Neural progenitor cell (in vitro differentiated cells): ENCODE results near the gene FRS3. TPM values are rescaled to one million over a fixed set of nuclear protein-coding genes. Genes with fewer than 3 reads are reported as not detected.

Experiments used
- DNase-seq: peaks from one replicate; pipeline ENCODE4 v3.0.0-alpha.2; 2016; ENCODE audit warnings: low spot score
- H2AFZ ChIP-seq: fragments of 200-600 bp; sonication (generic); replicated peaks from 2 replicates; pipeline ENCODE4 v1.6.1; 2016; ENCODE audit warnings: antibody characterized with exemption
- H3F3A ChIP-seq: fragments of 200-600 bp; sonication (generic); 2 replicates; pipeline ENCODE4 v1.6.1; 2016; ENCODE audit warnings: antibody characterized with exemption, low read depth
- H3K27ac ChIP-seq: fragments of 200-600 bp; sonication (generic); 2 replicates; pipeline ENCODE4 v1.5.1; 2016; ENCODE audit warnings: mild to moderate bottlenecking
- H3K27me3 ChIP-seq: fragments of 200-600 bp; sonication (generic); 2 replicates; pipeline ENCODE4 v1.6.1; 2016; ENCODE audit warnings: mild to moderate bottlenecking, moderate library complexity
- H3K36me3 ChIP-seq: fragments of 200-600 bp; sonication (generic); 2 replicates; pipeline ENCODE4 v1.5.1; 2016
- H3K4me1 ChIP-seq: fragments of 200-600 bp; sonication (generic); 2 replicates; pipeline ENCODE4 v1.6.1; 2016; ENCODE audit warnings: mixed run types
- H3K4me2 ChIP-seq: fragments of 200-600 bp; sonication (generic); 2 replicates; pipeline ENCODE4 v1.6.1; 2016
- H3K4me3 ChIP-seq: fragments of 200-600 bp; sonication (generic); 2 replicates; pipeline ENCODE4 v1.5.1; 2016
- H3K79me2 ChIP-seq: fragments of 200-600 bp; sonication (generic); 2 replicates; pipeline ENCODE4 v1.6.1; 2016; ENCODE audit warnings: low read depth
- H3K9ac ChIP-seq: fragments of 200-600 bp; sonication (generic); 2 replicates; pipeline ENCODE4 v1.6.1; 2016
- H3K9me3 ChIP-seq: fragments of 200-600 bp; sonication (generic); 2 replicates; pipeline ENCODE4 v1.5.1; 2016; ENCODE audit warnings: low read depth
- H4K20me1 ChIP-seq: fragments of 200-600 bp; sonication (generic); 2 replicates; pipeline ENCODE4 v1.6.1; 2016; ENCODE audit warnings: low read depth
- H3K27ac Mint-ChIP-seq: 3 replicates; pipeline ENCODE4 v1.8.0; 2021; ENCODE audit warnings: mixed read lengths
- H3K27me3 Mint-ChIP-seq: 2 replicates; pipeline ENCODE4 v1.8.0; 2022; ENCODE audit warnings: low read depth, mild to moderate bottlenecking, inconsistent platforms, moderate library complexity, mixed read lengths; ENCODE audit not compliant: insufficient read depth
- H3K36me3 Mint-ChIP-seq: 3 replicates; pipeline ENCODE4 v1.8.0; 2021; ENCODE audit warnings: mixed read lengths
- H3K4me1 Mint-ChIP-seq: 3 replicates; pipeline ENCODE4 v1.8.0; 2021; ENCODE audit warnings: mixed read lengths
- H3K4me3 Mint-ChIP-seq: 3 replicates; pipeline ENCODE4 v1.8.0; 2021; ENCODE audit warnings: mild to moderate bottlenecking, moderate library complexity, mixed read lengths
- H3K9me3 Mint-ChIP-seq: 3 replicates; pipeline ENCODE4 v1.8.0; 2020; ENCODE audit warnings: mixed read lengths
- EZH2 ChIP-seq: fragments of 200-600 bp; sonication (generic); IDR thresholded peaks from 2 replicates; pipeline ENCODE4 v1.6.1; 2017; ENCODE audit warnings: antibody characterized with exemption, mild to moderate bottlenecking, moderate library complexity
- EZH2phosphoT487 ChIP-seq: fragments of 200-600 bp; sonication (generic); IDR thresholded peaks from 2 replicates; pipeline ENCODE4 v1.6.1; 2017; ENCODE audit warnings: antibody characterized with exemption
- total RNA-seq: library from RNA; depleted of rRNA; stranded (reverse); fragments of >200 nt; gene quantifications from 2 replicates; pipeline ENCODE4 v1.2.3, GENCODE V29; 2015; ENCODE audit warnings: low replicate concordance
- TF ChIP-seq, protein P1 (sequence below): fragments of 200-600 bp; sonication (generic); IDR thresholded peaks from 2 replicates; pipeline ENCODE4 v1.5.1; 2017; ENCODE audit warnings: antibody characterized with exemption, mild to moderate bottlenecking

Gene FRS3
- total RNA-seq, 1 donor from 2014 or later = 1.9 TPM

- H3K27me3 Mint-ChIP-seq = peaks cover 8% of the 10 kb centered on the region
- TF ChIP-seq EZH2phosphoT487 (no peak), EZH2 (no peak)
- TF ChIP-seq, protein P1, sequence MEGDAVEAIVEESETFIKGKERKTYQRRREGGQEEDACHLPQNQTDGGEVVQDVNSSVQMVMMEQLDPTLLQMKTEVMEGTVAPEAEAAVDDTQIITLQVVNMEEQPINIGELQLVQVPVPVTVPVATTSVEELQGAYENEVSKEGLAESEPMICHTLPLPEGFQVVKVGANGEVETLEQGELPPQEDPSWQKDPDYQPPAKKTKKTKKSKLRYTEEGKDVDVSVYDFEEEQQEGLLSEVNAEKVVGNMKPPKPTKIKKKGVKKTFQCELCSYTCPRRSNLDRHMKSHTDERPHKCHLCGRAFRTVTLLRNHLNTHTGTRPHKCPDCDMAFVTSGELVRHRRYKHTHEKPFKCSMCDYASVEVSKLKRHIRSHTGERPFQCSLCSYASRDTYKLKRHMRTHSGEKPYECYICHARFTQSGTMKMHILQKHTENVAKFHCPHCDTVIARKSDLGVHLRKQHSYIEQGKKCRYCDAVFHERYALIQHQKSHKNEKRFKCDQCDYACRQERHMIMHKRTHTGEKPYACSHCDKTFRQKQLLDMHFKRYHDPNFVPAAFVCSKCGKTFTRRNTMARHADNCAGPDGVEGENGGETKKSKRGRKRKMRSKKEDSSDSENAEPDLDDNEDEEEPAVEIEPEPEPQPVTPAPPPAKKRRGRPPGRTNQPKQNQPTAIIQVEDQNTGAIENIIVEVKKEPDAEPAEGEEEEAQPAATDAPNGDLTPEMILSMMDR = no peak
- no peaks in the 10 kb centered on the region for H3K9me3 Mint-ChIP-seq
- H3K9ac ChIP-seq = no peak overlapping the region
- H3K36me3 Mint-ChIP-seq = no peaks in the 10 kb centered on the region
- DNase-seq = no peak
- H3K9me3 ChIP-seq = no peaks in the 10 kb centered on the region
- H3K4me2 ChIP-seq = no peak overlapping the region
- H3K79me2 ChIP-seq = no peaks in the 10 kb centered on the region
- peaks cover 6% of the 10 kb centered on the region for H4K20me1 ChIP-seq
- peaks cover 32% of the 10 kb centered on the region for H3F3A ChIP-seq
- no peak overlapping the region for H3K4me3 ChIP-seq
- peaks cover 34% of the 10 kb centered on the region for H3K27me3 ChIP-seq
- H3K4me1 Mint-ChIP-seq = peaks cover 14% of the 10 kb centered on the region
- H2AFZ ChIP-seq = no peak overlapping the region
- H3K4me1 ChIP-seq = peaks cover 18% of the 10 kb centered on the region
- no peaks in the 10 kb centered on the region for H3K36me3 ChIP-seq
- no peak overlapping the region for H3K27ac Mint-ChIP-seq
- H3K27ac ChIP-seq = no peak overlapping the region
- H3K4me3 Mint-ChIP-seq = no peak overlapping the region
Observed at GRCh38 chr6:41730531-41731436, 48.9 kb downstream of the FRS3 start.

GRCh38 chr6:41729624-41730023 is 50.1 kb downstream of the FRS3 start:
- H3K4me1 ChIP-seq = peaks cover 16% of the 10 kb centered on the region
- no peaks in the 10 kb centered on the region for H3K36me3 ChIP-seq
- Mint-ChIP-seq H3K27me3 (peaks cover 8% of the 10 kb centered on the region), H3K4me1 (peaks cover 11% of the 10 kb centered on the region), H3K36me3 (no peaks in the 10 kb centered on the region), H3K9me3 (no peaks in the 10 kb centered on the region), H3K27ac (no peak overlapping the region), H3K4me3 (no peak overlapping the region)
- no peak overlapping the region for H3K4me2 ChIP-seq
- H3K79me2 ChIP-seq = no peaks in the 10 kb centered on the region
- H3K27ac ChIP-seq = no peak overlapping the region
- TF ChIP-seq EZH2 (no peak), EZH2phosphoT487 (no peak)
- TF ChIP-seq, protein P1 = no peak
- H3F3A ChIP-seq = peaks cover 27% of the 10 kb centered on the region
- DNase-seq = no peak
- no peak overlapping the region for H3K4me3 ChIP-seq
- peaks cover 27% of the 10 kb centered on the region for H3K27me3 ChIP-seq
- H2AFZ ChIP-seq = no peak overlapping the region
- peaks cover 6% of the 10 kb centered on the region for H4K20me1 ChIP-seq
- no peaks in the 10 kb centered on the region for H3K9me3 ChIP-seq
- no peak overlapping the region for H3K9ac ChIP-seq

GRCh38 chr6:41728954-41729353 is 50.7 kb downstream of the FRS3 start:
- H3K4me3 Mint-ChIP-seq = no peak overlapping the region
- H3K79me2 ChIP-seq = no peaks in the 10 kb centered on the region

More at GRCh38 chr6:41728954-41729353, 50.7 kb downstream of the FRS3 start:
- no peaks in the 10 kb centered on the region for H3K9me3 Mint-ChIP-seq
- Histone ChIP-seq H3K4me2 (no peak overlapping the region), H3K27ac (no peak overlapping the region), H3K4me3 (no peak overlapping the region), H3F3A (peaks cover 20% of the 10 kb centered on the region), H3K9me3 (no peaks in the 10 kb centered on the region), H2AFZ (no peak overlapping the region), H3K4me1 (peaks cover 15% of the 10 kb centered on the region), H4K20me1 (peaks cover 6% of the 10 kb centered on the region), H3K27me3 (peaks cover 20% of the 10 kb centered on the region), H3K9ac (no peak overlapping the region), H3K36me3 (no peaks in the 10 kb centered on the region)
- H3K4me1 Mint-ChIP-seq = peaks cover 11% of the 10 kb centered on the region
- TF ChIP-seq, protein P1 = no peak
- TF ChIP-seq EZH2phosphoT487 (no peak), EZH2 (no peak)
- H3K27me3 Mint-ChIP-seq = peaks cover 8% of the 10 kb centered on the region
- no peak for DNase-seq
- H3K27ac Mint-ChIP-seq = peak overlapping the region; percentile 57
- H3K36me3 Mint-ChIP-seq = no peaks in the 10 kb centered on the region
